Stimulated activated CD4-positive, alpha-beta T cell treated with anti-CD3 and anti-CD28 coated beads, Interleukin-15, amount 100 ng/mL, for 24 hours (primary cell): Measurements from ENCODE around the gene EBLN2.

Experiments used
- DNase-seq: peaks from one replicate; pipeline ENCODE4 v3.0.0-alpha.2; 2020

EBLN2 gene

DNA sequence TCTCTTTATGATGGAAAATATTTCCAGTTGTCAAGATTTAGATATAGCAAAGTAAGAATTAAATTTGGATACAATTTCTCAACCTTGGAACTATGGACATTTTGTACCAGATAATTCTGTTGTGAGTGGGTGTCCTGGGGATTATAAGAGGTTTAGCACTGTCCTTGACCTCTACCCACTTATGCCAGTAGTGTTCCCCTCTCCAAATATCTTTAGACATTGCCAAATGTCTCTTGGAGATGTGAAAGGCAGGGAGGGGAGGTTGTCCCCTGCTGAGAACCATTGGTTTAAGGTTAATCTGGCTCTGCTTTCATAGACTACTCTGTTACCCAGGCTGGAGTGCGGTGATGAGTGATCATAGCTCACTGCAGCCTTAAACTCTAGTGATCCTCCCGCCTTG, at the start of gene EBLN2:
Gene EBLN2, plus strand, starts transcription at position 244 of the 400 bp plus-strand sequence. CDS start 423 bp downstream, outside the sequence.
- no peak for DNase-seq

GRCh38 chr3:73018298-73018697, 43.2 kb upstream of the EBLN2 start:
- no peak for DNase-seq

DNA sequence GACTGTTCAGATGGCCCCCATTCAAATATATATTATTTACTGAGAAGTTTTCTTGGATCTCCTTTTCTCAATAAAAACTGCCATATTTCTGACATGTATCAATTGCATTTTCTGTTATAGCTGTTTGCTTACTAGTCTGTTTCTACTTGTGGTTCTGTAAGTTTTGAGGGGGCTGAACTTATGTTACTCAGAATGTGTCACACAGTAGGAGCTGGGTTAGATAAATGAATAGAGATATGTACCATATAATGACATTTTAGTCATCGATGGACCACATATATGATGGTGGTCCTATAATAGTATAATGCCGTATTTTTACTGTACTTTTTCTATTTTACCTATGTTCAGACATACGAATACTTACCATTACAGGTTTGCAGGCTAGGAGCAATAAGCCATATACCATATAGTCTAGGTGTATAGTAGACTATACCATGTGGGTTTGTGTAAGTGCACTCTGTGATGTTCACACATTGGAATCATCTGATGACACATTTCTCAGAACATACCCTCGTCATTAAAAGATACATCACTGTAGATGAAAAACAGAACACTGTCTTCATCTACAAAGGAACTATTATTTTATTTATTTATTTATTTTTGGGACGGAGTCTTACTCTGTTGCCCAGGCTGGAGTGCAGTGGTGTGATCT, 42.5 kb upstream of the EBLN2 start:
- no peak for DNase-seq

DNA sequence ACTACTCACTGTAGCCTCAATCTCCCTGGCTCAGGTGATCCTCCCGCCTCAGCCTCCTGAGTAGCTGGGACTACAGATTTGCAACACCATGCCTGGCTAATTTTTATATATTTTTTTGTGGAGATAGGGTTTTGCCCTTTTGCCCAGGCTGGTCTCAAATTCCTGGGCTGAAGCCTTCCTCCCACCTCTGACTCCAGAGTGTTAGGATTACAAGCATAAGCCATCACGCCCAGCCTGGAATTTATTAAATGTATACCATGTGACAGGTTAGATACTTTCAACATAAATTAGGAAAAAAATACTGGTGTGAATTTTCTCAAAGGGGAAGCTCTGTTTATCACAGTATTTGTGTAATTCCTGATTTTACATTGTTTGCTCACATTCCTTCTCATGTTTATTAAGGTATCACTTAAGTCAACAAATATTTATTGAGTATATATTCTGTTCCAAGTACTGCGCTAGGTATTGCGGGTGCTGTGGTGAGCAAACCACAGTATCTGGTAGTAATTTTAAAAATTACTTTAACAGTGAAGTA, 40.1 kb upstream of the EBLN2 start:
- DNase-seq: no peak

DNA sequence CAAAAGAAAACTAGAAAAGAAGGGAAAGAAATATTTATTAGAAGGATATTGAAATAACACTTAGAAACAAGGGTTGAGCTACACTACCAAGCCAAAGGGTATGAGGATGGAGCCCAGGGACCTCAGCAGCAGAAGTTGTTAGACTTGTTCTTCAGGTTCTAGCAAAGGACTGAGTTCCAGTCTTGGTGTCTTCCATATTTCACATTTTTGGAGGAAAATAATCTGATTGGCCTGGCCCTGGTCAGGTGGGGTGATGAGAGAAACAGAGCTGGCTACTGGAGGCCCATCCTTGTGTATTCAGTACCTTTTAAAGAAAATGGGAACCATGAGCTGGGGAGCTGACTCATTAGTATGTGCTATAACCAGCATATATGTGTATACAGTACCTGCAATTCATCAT, 36.6 kb upstream of the EBLN2 start:
- DNase-seq: no peak

DNA sequence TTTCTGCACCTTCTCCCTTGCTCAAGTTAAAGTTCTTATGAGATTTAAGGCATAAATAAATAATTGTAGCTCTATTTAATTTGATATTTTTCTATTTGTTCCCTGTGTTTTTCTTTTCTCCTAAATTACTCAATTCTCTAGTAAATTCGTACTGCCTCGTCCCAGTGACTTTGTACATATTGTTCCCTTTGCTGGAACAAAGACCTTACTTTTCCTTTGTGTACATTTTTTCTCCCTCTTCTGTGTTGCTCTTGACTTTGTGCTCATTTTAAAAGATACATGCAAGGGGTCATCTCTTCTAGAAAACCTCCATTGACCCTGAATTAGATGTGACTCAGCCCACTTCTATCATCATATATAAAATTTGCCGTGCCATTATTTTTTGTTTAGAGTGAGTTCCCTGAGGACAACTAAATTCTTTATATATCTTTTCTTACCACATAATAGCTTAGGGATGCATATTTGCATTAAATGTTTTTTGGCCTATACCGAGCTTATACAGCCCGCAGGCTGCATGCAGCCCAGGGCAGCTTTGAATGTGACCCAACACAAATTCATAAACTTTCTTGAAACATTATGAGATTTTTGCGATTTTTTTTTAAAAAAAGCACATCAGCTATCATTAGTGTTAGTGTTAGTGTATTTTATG, 35.2 kb upstream of the EBLN2 start:
- no peak for DNase-seq

GRCh38 chr3:73026760-73027113, 34.7 kb upstream of the EBLN2 start:
- DNase-seq: no peak

DNA sequence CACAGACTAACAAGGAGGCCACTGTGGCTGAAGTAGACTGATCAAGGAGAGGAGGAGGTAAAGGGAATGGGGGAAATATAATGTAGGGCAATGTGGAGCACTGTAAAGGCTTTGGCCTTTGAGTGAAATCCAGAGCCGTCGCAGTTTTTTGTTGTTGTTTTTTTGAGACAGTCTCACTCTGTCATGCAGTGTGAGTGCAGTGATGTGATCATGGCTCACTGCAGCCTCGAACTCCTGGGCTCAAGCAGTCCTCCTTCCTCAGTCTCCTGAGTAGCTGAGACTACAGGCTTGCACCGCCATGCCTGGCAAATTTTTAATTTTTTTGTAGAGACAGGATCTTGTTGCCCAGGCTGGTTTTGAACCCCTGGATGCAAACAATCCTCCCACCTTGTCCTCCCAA, 32.7 kb upstream of the EBLN2 start:
- no peak for DNase-seq

DNA sequence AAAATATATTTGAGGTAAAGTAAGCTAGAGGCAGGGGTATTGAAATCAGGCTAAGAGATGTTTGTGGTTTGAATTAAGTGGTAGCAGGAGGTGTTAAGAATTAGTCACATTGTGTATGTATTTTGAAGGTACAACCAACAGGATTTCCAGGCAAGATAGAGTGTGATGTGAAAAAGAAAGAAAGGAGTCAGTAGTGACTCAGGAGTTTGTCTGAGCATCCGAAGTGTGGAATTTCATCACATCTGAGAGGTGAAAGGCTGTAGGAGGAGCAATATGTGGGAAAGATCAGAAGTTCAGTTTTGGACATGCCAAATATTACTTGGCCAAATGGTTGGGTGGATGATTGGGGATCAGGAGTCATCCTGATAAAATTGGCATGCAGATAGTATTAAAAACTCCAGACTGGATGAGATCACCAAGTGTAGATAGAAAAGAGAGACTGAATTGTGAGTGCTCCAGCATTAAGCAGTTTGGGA, 32.1 kb upstream of the EBLN2 start:
- no peak for DNase-seq

- DNase-seq: no peak
These were observed 31.3 kb upstream of the EBLN2 start for GRCh38 chr3:73030073-73030597.

- DNase-seq: no peak
These were observed 29.8 kb upstream of the EBLN2 start for GRCh38 chr3:73031573-73032103.

- no peak for DNase-seq
These were observed 24.5 kb upstream of the EBLN2 start for GRCh38 chr3:73036694-73037591.

- DNase-seq: no peak
These were observed 19.9 kb upstream of the EBLN2 start for GRCh38 chr3:73041537-73041936.

GRCh38 chr3:73043414-73043813, 18.0 kb upstream of the EBLN2 start:
- DNase-seq: no peak

DNA sequence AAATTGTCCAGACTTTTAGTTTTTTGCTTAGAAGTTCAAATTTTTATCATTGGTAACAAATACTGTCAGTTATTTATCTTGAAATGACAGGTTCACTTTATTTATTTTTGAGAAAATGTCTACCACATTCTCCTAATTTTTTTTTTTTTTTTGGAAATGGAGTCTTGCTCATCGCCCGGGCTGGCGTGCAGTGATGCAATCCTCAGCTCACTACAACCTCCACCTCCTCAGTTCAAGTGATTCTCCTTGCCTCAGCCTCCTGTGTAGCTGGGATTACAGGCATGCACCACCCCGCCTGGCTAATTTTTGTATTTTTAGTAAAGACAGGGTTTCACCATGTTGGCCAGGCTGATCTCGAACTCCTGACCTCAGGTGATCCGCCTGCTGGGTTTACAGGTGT, 16.1 kb upstream of the EBLN2 start:
- DNase-seq: no peak

DNA sequence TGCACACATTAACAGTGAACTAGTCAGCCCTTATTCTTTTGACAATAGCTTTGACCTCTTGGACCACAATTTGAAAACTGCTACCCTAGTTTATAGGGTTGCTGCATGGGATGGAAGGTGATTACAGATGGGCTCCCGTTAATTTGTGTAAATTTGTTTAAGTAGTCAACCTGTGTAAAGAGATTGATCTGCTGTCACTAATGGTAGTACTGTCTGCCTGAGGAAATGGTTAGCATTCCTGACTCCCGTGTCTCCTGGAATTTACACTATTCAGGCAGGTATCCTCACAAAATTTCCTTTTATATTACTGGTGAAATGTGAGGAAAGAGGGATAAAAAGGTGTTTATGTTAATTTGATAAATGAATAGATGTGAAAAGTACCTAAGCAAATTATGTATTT, 15.3 kb upstream of the EBLN2 start:
- DNase-seq: no peak

DNA sequence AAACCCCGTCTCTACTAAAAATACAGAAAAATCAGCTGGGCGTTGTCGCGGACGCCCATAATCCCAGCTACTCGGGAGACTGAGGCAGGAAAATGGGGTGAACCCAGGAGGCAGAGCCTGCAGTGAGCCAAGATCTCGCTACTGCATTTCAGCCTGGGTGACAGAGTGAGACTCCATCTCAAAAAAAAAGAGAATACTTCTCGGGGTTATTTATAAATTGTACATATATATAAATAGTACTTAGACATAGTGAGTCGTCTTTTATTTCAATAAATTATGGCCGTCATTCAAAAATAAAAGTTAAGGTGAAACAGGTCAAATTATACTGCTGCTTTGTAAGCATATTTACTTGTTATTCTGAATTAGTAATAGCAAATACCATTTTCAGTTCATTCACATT, 12.1 kb upstream of the EBLN2 start:
- no peak for DNase-seq

DNA sequence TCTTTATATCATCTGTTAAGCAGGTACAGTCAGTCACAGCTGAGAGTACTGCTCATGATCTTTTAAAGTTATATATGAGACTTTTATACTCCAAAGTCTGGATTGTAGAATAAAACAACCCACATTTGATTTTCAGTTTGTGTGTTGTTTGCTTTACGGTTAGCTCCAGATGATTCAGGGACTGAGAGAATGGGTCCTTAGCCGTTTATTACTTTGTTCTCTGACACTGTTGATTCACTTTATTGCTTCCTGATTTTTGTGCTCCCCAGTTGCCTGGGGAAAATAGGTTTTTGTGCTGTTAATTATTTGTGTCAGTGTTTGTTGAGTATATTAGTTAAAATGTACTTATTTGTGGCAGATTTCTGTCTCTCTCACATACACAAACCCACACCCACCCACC, 8.6 kb upstream of the EBLN2 start:
- no peak for DNase-seq

GRCh38 chr3:73055583-73055982, 5.9 kb upstream of the EBLN2 start:
- no peak for DNase-seq

- DNase-seq: no peak
These were observed 5.2 kb upstream of the EBLN2 start for GRCh38 chr3:73056014-73056844.

DNA sequence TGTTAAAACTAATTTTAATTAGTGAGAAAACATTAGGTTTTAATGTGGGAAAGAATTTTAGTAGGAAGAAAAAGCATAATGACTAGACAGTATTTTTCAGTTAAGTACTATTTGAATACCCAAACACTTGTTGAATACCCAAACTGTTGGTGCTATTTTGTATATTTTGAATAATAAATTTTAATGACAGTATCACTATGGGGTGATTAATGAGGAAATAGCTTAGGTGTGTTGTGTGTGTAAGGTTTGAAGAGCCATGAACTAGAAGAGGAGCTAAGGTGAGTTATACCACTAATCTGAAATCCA, 4.7 kb upstream of the EBLN2 start:
- DNase-seq: no peak

DNA sequence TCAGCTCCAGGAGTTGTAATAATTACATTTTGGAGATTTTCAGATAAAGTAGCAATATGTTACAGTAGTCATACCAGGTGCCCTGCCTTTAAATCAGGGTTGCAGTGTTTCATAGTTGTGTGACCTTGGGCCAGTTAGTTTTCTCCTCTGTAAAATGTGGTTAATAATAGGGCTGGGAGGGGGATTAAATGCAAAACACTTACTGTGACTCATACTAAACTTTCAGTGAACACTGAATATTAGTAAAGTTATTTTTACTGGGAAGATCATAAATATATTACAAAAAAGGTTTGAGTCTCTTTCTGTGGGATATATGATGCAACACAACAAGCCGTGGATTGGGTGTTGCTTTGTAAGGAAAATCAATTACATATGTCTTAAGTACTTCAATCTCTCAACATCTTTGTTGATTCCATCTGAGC, 1.1 kb upstream of the EBLN2 start:
- DNase-seq: no peak
